ENCODE measurements around the gene GPR37L1. TPM values are rescaled to one million over a fixed set of nuclear protein-coding genes. Genes with fewer than 3 reads are reported as not detected.
"Not testable (repeated sequence)": the region's sequence is repeated elsewhere in the genome, so short reads cannot be mapped to it uniquely, and the experiment has no call there.

GPR37L1 gene
- total RNA-seq, 1 experiment from 2014 or later = 0.12 TPM

DNA sequence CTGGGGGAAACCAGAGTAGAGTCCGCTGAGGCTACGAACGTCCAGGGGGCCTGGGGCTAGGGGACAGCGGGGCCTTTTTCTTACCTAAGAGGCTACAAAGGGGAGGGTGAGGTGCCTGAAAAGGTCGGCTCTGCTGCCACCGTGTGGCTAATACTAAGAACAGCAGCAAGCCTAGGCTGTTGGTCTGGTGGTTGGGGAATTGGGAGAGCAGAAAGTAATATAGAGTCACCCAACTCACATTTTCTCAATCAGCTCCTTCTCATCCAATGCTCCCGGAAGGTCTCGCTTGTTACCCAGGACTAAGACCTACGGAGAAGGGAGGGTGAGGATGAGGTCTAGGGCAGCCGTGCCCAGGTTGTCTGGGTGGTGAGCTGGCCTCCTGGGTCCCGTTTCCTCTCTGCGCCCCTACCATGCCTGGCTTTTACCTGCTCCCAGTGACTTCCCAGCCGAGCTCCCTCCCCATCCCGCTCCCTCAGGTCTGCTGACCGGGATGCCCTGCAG lies 12.6 kb downstream of the GPR37L1 start:
- peaks cover 40% of the 10 kb centered on the region for H3K36me3 Mint-ChIP-seq (ENCODE audit: insufficient read depth, unreplicated experiment)
- intact Hi-C loops (cut with micrococcal nuclease; ENCODE audit: unreplicated experiment) = loop anchor here (1.0 to 5.0 kb wide), 2 partner anchors 239 to 258 kb away; no protein-coding TSS in a partner anchor
- no peak overlapping the region for H3K4me3 Mint-ChIP-seq (ENCODE audit: low read depth, unreplicated experiment)
- TF ChIP-seq, protein P1, sequence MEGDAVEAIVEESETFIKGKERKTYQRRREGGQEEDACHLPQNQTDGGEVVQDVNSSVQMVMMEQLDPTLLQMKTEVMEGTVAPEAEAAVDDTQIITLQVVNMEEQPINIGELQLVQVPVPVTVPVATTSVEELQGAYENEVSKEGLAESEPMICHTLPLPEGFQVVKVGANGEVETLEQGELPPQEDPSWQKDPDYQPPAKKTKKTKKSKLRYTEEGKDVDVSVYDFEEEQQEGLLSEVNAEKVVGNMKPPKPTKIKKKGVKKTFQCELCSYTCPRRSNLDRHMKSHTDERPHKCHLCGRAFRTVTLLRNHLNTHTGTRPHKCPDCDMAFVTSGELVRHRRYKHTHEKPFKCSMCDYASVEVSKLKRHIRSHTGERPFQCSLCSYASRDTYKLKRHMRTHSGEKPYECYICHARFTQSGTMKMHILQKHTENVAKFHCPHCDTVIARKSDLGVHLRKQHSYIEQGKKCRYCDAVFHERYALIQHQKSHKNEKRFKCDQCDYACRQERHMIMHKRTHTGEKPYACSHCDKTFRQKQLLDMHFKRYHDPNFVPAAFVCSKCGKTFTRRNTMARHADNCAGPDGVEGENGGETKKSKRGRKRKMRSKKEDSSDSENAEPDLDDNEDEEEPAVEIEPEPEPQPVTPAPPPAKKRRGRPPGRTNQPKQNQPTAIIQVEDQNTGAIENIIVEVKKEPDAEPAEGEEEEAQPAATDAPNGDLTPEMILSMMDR (IDR thresholded peaks at IDR 0.05; ENCODE audit: unreplicated experiment) = peak; percentile 84
- CTCF ChIA-PET = interaction anchor here (0.7 to 3.1 kb wide), 11 partner anchors 10 to 258 kb away, joined by 3 to 14 read pairs (median 5); partner anchors contain the start of genes ELF3 and GPR37L1
- peak; percentile 62 for DNase-seq
- H3K4me1 Mint-ChIP-seq (ENCODE audit: low read depth, unreplicated experiment) = no peaks in the 10 kb centered on the region
- no TSS peak for BruUV-seq (replicated peaks)
- no peaks in the 10 kb centered on the region for H3K27me3 Mint-ChIP-seq (ENCODE audit: unreplicated experiment)
- no peaks in the 10 kb centered on the region for H3K9me3 Mint-ChIP-seq (ENCODE audit: low read depth, unreplicated experiment)
- no peak overlapping the region for H3K27ac Mint-ChIP-seq (ENCODE audit: unreplicated experiment)

DNA sequence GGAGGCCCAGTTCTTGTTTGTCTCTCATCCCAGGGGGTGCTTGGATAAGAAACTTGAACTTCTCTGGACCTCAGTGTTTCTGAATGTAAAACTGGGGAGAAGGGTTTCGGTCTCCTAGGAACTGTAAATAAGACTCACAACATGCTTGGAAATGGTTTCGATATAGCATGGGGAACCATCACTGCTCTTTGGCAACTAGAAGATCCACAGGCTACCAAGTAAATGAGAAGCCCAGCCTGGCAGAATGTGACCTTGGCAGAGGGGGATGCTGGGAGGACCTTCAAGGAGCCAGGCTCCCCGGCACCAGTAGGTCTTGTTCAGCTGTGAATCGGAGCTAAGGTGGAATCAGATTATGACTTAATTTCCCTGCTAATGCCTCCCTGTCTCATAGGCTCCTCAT lies 18.1 kb downstream of the GPR37L1 start:
- intact Hi-C loops (cut with micrococcal nuclease; ENCODE audit: unreplicated experiment) = no loop called here
- Mint-ChIP-seq H3K4me1 (ENCODE audit: low read depth, unreplicated experiment) (peaks cover 12% of the 10 kb centered on the region), H3K27ac (ENCODE audit: unreplicated experiment) (no peak overlapping the region), H3K4me3 (ENCODE audit: low read depth, unreplicated experiment) (no peak overlapping the region), H3K9me3 (ENCODE audit: low read depth, unreplicated experiment) (no peaks in the 10 kb centered on the region), H3K27me3 (ENCODE audit: unreplicated experiment) (no peaks in the 10 kb centered on the region), H3K36me3 (ENCODE audit: insufficient read depth, unreplicated experiment) (peaks cover 44% of the 10 kb centered on the region)
- DNase-seq = no peak
- CTCF ChIA-PET = no interaction called here
- no TSS peak for BruUV-seq (replicated peaks)
- TF ChIP-seq, protein P1 (IDR thresholded peaks at IDR 0.05; ENCODE audit: unreplicated experiment) = no peak

DNA sequence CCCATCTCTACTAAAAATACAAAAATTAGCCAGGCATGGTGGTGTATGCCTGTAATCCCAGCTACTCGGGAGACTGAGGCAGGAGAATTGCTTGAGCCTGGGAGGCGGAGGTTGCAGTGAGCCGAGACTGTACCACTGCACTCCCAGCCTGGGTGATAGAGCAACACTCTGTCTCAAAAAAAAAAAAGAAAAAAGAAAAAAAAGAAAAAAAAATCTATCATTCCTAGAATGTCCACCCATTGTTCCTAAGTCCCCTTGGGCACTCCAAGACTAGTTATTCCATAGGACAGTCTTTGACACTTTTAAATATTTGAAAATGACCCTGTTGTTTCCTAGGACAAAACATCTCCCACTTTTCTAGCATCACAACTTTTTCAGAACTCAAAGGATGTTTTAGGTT lies 18.8 kb downstream of the GPR37L1 start:
- CTCF ChIA-PET; H3K4me3 Mint-ChIP-seq (ENCODE audit: low read depth, unreplicated experiment); DNase-seq; intact Hi-C loops (cut with micrococcal nuclease; ENCODE audit: unreplicated experiment); H3K9me3 Mint-ChIP-seq (ENCODE audit: low read depth, unreplicated experiment); H3K27me3 Mint-ChIP-seq (ENCODE audit: unreplicated experiment); H3K27ac Mint-ChIP-seq (ENCODE audit: unreplicated experiment); BruUV-seq (replicated peaks): not testable (repeated sequence)
- H3K4me1 Mint-ChIP-seq (ENCODE audit: low read depth, unreplicated experiment) = peaks cover 12% of the 10 kb centered on the region
- peaks cover 44% of the 10 kb centered on the region for H3K36me3 Mint-ChIP-seq (ENCODE audit: insufficient read depth, unreplicated experiment)

DNA sequence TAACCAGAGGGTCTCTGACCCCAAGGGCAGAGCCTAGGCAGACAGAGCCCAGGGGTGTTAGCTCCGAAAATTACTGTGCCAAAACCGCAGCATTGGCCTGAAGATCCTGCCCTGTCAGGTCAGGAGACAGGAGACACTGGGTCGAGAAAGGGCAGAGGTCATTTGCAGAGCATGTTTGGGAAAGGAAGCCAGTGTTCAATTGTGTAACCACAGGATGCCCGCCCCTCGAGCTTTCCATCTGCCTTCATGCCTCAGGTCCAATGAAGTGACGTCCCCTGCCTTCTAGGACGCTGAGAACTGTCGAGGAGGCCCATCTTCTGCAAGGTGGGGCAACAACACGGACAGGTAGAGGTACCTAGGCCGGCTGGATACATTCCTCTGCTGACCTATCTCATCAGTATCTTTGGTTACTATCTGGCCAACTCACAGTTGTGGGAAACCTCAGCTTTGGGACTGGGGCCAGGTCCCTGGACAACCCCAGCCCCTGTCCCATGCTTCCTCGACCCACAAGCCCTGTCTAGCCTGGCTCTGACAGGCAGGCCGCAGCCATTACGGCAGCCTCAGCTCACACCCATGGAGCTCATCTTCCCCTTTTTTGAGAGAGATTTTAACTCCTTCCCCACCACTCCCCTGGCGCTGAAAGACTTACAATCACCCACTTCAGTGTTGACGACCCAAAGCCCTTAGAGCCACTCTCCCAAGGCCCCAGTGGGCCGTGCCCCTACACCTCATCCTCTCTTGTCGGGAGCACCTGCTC lies 20.5 kb downstream of the GPR37L1 start:
- Mint-ChIP-seq H3K36me3 (ENCODE audit: insufficient read depth, unreplicated experiment) (peaks cover 35% of the 10 kb centered on the region), H3K27ac (ENCODE audit: unreplicated experiment) (peak overlapping the region; percentile 31), H3K9me3 (ENCODE audit: low read depth, unreplicated experiment) (no peaks in the 10 kb centered on the region), H3K4me1 (ENCODE audit: low read depth, unreplicated experiment) (peaks cover 12% of the 10 kb centered on the region), H3K4me3 (ENCODE audit: low read depth, unreplicated experiment) (peak overlapping the region; percentile 79), H3K27me3 (ENCODE audit: unreplicated experiment) (no peaks in the 10 kb centered on the region)
- TF ChIP-seq, protein P1 (IDR thresholded peaks at IDR 0.05; ENCODE audit: unreplicated experiment) = no peak
- DNase-seq = peak; percentile 16
- CTCF ChIA-PET = no interaction called here
- intact Hi-C loops (cut with micrococcal nuclease; ENCODE audit: unreplicated experiment) = no loop called here
- no TSS peak for BruUV-seq (replicated peaks)
